ENCODE results near the gene CAB39L.
"Not testable (repeated sequence)": the region's sequence is repeated elsewhere in the genome, so short reads cannot be mapped to it uniquely, and the experiment has no call there.

Gene CAB39L

DNA sequence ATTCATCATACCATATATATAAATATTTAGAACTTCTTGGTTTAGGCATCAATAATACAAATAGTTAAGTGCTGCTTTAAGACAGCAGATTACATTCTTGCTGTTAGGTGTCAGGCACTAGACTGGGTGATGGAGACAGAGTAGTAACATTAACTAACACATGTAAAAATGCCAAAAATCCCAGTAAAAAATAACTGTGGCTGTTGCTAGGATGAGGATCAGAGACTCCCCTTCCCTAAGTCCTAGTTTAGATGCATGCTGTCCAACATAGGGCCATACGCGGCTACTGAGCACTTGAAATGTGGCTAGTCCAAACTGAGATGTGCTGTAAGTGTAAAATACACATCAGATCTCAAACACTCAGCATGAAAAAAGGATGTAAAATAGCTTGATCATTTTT is 101.4 kb downstream of the CAB39L start:
- DNase-seq = no peak

DNA sequence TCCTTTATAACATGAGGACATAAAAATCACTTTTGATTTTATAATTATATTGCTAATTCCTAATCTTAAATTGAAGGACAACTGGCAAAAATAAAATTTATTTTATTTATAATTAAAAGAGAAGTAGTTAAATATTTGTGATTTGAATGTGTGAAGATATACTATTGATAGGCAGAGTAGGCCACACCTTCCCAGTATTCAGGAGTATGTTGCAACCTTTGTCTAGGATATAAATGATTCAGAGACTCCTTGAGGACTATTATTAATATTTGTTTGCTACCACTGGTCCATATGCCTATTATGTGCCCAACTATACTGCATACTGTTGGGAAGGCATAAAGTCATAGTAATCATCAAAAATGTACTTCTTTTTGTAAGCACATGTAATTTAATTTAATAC is 101.9 kb downstream of the CAB39L start:
- DNase-seq = no peak

DNA sequence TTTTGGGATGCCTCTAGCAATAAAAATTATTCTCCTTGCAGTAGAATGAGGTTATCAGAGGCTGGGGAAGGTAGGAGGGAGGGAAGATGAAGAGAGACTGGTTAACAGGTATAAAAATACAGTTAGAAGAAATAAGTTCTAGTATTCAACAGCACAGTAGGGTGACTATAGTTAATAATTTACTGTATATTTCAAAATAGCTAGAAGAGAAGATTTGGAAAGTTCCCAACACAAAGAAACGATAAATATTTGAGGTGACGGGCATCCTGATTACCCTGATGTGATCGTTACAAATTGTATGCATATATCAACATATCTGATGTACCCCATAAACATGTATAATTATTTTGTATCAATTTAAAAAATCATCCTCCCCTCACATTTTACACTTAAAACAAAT is 102.3 kb downstream of the CAB39L start:
- DNase-seq = no peak

DNA sequence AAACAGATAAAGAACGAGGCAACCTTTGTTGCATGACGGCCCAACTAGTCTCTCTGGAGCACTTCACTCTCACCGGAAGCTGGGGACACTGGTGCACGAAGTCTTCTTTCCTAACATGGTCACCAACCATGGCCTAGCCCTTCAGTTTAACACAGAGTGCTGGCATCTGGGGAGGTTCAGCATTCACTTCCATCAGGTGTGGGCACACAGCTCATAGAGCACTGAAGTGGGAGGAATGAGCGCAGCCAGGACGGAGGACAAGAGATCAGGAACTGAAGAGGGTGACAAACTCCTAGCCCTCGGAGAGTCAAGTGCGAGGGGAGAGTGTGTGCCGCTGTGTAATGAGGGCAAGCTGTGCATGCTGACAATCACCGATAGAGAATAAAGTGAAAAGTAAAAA is 103.7 kb downstream of the CAB39L start:
- no peak for DNase-seq

DNA sequence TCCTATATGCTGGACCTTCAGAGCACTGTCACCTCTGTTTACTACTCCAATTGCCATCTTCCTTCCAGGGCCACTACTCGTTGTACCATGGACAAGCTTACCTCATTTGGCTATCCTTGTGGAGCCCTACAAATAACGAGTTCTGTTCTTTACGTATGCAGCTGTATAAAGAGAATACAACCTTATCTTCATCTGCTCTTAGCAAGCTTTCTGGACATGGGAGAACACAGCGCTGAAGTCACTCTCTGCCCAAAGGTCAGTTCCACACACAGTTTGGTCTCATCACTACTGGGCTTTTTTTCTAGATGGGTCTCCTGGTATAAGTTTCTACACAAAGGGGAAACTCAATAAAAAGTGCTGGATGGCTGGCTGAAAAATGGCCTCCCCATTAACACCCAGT is 107.2 kb downstream of the CAB39L start:
- no peak for DNase-seq

DNA sequence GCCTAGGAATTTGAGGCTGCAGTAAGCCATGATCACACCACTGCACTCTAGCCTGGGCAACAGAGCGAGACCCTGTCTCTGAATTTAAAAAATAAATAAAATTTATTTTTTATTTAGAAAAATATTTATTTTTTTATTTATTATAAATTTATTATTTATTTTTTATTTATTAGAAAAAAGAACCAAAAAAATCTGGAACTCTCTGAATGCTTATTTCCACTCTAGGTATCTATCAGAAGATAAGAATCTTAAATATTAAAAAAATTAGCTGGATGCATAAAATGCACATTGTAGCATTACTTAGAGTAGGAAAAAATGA is 113.4 kb downstream of the CAB39L start:
- DNase-seq = no peak

DNA sequence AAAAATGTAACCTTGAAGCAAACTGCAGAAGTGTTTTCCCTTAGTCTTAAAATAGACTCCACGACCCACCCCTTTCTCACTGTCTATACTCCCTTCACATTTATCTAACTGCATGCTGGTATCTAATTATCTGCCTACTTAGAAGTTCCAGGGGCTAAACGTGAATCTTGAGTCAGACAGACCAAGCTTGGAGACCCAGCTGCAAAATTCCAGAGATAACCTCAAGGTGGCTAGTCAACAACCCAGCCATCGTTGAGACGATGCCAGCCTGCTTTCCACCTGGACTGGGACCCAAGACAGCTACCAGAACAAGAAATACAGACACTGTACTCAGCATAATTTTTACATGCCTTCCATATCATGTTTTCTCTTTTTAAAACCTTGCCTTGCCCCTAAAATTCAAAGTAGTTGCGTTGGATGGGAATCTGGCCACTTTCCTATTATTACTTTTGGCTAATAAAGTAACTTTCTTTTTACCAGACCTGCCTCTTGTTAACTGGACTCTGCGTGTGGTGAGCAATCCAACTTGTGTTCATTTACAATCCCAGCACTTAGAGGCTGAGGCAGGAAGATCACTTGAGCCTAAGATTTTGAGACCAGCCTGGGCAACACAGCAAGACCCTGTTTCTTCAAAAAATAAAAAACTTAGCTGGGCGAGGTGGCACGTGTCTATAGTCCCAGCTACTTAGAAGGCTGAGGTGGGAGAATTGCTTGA is 113.9 kb downstream of the CAB39L start:
- no peak for DNase-seq

DNA sequence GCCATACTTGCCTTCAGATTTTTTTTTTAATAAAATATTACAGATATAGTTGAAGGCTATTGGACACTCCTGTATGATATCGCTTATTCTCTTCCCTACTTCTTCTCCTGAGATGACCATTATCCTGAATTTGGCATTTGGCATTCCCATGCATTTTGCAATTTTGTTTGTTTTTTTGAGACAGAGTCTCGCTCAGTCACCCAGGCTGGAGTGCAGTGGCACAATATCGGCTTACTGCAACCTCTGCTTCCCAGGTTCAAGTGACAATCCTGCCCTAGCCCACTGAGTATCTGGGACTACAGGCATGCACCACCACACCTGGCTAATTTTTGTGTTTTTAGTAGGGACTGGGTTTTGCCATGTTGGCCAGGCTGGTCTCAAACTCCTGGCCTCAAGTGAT is 116.7 kb downstream of the CAB39L start:
- DNase-seq = not testable (repeated sequence)

DNA sequence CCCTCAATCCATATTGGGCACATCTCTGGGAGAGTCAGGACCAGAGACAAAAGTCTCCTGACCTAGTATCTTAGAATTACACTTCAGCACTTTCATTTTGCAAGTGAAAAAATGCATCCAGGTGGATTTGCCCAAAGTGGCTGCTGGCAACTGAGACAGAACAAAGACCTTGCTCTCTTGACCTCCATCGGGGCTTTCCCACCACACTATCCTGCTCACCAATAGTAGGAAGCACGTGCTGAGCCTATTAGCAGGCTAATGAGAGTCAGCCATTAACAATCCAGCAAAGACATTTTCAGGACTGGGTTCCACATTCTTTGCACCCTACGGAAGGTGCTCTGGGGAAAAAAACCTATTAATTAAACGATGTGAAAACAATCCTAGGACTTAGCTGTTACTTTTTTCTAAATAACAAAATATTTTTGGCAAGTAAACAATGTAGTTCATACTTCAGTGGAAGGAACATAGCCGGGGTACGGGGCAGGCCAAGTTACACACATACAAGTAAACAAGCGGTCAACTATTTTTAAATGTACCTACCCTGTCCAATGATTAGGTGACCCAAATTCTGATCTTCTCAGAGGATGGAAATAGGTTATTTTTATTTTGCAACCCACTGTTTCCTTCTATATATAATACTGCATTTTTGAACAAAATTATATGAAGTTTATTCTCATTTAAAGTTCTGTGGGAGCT is 117.5 kb downstream of the CAB39L start:
- no peak for DNase-seq

DNA sequence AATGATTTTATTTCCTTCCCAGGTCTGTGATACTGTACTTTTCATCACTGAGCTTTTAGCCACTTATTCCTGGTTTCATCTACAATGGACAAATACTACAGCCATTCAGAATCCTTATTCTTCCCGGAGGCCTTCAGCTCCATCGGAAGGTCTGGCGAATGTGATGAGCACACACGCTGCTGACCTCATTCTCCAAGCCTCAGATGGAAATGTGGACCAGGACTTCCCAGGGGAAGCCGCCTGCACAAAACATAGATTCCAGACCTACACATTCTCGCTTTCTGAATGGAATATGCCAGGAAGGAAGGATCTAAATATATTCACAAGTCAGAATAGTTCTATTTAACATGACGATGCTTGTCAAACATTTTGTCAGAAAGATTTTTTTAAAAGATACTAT is 120.5 kb downstream of the CAB39L start:
- DNase-seq = no peak

DNA sequence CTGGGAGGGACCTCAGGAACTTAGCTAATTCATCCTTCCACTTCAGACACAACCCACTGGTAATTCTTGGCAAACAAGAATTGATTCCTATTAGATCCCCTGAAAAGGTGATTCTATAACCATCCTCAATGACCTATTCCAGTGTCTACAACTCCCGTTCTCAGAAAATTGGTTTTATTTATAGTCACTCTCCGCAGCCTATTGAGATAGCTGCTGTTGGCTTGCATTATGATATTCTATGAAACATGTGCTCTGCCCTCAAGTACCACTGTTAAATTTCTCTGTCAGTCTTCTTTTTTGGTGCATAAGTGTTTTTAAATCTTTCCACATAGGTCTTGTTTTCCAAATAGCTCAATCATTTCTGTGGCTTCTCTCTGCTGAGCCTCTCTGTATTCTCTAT is 121.2 kb downstream of the CAB39L start:
- no peak for DNase-seq

DNA sequence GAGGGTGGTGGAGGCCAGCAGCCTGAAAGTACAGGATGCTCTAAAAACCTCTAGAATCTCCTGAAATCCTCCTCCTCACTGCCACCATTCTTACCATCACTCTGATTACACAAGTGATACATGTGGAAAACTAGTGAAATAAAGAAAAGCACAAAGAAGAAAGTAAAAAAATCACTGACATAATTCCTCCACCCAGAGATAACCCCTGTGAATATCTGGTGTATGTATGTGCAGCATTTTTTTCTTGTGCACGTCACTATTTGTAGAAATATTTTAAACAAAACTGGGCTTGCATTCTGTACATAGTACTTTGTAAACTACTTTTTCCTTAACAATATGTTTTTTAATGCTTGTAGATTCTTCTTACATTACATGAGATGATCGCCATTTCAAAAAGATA is 122.9 kb downstream of the CAB39L start:
- no peak for DNase-seq

DNA sequence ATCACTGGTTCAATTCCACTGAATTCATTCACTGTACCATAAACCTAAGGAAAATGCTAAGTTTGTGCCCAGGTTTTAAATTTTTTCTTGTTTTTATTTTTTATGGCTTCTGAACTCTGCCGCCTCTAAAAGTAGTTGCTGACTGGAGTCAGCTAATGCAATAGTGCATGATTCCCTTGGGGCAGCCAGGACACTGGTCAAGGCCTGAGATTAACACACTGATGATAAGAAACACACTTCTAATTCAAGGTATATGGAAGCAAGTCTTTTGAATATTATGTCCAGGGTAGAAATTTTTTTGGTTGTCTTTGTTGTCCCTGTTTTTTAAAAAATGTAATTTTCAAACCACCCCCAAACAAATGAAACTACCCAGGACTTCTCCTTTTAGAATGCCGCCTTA is 123.9 kb downstream of the CAB39L start:
- no peak for DNase-seq

DNA sequence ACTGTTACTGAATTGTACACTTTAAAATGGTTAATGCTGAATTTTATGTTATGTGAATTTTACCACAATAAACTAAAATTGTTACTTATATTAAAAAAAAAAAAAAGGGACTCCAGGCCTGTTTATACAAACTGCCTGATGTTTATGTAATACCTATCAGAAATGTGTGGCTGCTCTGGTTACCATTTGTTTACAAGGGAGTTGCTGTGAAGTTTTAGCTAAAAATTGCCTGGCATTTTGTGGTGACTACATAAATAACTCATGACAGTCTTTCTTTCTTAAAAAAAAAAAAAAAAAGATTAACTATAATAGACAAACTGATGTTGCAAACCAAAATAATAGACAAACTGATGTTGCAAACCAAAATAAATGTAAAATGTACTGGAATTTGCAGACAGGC is 124.3 kb downstream of the CAB39L start:
- no peak for DNase-seq

DNA sequence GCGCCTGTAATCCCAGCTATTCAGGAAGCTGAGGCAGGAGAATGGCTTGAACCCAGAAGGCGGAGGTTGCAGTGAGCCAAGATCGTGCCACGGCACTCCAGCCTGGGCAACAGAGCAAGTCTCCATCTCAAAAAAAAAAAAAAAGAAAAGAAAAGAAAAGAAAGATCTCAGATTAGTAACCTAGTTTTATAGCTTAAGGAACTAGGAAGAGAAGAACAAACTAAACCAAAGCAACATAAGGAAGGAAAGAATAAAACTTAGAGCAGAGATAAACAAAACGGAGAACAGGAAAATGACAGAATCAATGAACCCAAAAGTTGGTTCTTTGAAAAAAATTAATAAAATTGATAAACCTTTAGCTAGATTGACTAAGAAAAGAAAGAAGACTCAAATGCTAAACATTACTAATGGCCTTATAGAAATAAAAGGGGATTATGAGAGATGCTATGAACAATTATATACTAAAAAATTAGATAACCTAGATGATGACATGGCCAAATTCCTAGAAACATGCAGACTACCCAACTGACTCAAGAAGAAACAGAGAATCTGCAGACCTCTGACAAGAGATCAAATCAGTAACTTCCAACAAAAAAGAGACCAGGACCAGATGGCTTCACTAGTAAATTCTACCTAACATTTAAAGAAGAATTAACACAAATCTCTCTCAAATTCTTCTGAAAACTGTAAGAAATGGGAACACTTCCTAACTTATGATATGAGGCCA is 127.9 kb downstream of the CAB39L start:
- DNase-seq = no peak

DNA sequence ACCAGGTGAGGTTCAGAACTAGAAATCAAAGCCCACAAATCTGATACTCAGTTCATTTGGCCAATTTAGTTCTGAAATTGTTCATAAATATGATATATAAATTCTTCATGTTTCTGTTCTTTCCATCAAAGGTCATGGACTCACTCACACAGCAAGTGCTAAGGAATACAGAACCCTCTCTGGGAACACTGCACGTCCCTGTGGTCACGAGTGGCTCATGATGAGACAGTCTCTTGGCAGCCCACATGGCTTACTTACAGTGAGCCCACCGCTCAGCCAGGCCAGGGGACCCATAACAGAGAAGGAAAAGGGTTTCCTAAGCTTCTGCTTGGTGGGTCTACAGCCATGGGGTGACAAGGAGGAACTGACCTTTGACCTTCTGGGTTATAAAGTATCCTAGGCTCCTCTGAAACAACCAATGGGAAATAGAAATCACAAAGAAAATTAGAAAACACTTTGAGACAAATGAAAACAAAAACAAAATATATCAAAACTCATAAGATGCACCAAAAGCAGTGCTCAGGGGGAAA is 128.8 kb downstream of the CAB39L start:
- no peak for DNase-seq

DNA sequence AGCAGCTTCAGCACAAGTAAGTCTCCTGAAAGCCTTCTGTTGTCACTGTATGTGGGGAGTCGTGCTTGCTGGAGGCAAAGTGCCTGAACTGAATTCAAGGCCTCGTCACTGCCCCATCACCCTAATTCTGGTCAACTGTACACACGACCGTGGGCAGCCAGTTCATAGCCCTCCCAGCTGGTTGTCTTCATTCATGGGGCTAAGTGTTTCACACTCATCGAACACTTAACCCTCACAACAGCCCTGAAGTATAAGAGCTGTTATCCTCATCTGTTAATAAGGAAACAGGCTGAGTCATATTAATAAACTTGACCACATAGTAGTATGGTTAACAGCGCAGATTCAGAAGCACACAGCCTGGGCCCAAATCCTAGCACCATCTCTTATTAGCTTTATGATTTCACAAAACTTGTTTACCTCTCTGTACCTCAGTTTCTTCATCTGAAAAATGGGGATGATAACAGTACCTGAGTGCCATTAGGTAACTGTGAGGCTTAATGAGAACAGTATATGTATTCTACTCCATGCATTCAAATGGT is 129.5 kb downstream of the CAB39L start:
- no peak for DNase-seq

DNA sequence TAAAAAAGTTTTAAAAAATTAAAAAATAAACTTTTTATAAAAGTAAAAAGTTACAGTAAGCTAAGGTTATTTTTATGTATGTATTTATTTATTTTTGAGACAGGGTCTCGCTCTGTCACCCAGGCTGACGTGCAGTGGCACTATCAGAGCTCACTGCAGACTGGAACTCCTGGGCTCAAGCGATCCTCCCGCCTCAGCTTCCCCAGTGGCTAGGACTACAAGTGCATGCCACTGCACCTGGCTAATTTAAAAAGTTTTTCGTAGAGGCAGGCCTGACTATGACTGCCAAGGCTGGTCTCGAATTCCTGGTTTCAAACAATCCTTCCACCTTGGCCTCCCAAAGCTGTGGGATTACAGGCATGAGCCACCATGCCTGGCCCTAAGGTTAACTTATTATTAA is 132.0 kb downstream of the CAB39L start:
- DNase-seq = no peak

DNA sequence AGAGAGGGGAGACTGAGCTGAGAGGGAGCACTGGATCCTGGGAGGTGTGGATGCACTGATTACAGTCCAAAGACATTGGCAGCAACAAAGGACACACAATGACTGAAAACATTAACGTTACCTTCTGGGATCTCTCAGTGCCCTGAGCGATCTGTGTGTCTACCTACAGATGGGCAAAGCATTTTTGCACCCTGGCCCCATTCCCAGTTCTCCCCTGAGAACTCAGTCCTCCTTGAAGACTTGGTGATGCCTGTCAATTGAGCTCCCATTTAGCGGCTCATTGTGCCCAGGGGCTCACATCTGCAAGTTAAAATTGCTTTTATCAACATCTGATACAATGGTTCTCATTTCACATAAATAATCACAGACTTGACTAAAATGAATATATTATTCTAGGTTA is 133.6 kb downstream of the CAB39L start:
- no peak for DNase-seq

DNA sequence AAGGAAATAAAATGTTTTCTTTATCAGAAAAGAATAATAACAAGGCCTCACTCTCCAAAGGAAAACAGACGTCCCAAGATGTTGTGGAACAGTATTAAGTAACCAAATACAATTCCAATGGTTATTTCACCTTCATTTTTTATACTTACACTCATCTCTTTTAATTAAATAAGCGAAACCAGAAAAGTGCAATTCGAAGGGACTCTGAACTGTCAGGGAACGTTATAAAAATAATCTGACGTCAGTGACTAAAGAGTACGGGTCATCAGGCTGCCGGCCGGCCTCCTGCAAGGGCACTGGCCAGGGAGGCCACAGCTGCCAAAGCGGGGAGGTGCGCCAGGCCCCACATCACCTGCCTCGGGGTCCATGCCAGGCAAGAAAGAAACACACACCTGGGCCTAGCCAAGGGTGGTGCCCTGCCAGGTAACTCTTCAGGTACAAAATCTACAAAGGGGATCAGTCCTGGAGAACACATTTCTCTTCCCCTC is 134.9 kb downstream of the CAB39L start:
- no peak for DNase-seq

DNA sequence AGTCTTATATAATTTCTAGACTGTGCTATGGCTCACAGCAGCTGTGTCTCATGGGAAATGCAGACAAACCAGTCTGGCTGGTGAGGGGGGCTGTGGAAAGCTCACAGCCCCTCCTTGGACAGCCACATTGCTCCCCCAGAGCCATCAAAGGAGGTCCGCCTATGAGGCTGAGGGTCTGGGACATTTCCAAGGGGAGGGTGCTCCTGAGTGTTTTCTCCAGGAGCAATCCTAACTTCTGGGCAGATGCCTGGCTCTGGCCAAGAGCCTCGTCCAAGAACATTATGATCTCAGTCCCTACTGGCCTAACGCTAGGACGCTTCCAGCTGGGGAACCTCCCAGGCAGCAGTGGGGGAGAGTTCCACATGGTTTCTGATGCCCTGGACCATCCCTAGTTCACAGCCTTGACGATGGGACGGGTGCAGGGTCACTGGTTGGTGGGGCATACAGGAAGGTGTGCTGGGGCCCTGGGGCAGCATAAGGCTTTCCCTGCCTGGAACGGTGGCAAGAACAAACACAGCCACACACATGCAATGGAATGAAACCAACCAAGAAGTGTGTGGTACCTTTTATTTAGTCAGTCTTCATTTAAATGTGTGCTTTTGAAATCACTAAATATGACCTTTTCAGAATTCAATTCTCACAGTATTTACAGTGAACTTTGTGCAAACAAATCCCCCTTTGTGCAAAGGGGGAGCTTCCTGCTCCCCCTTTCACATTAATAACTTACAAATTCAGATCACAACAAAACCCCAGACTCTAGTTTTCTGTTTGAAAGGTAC is 135.6 kb downstream of the CAB39L start:
- no peak for DNase-seq

DNA sequence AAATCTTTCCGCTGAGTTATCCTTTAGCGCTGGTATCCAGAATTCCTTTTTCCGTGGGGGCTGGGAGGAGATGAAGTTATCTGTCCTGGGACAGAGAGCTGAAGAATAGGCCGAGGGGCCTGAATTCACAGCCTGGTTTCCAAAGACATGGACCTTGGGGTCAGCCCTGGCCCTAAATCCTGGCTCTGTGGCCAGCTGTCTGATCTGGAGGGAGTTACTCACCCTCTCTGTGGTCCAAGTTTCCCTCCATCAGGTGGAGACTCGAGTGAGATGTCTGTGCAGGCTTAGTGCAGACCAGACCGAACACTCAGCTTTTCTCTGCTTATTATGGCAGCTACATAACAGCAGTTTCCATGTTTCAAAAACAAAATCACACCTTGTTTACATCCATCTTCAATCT is 136.5 kb downstream of the CAB39L start:
- no peak for DNase-seq
